Measurements from ENCODE around the gene MAP3K10.

GRCh38 chr19:40238775-40239174, 47.5 kb downstream of the MAP3K10 start:
- TF ChIP-seq, protein P1, sequence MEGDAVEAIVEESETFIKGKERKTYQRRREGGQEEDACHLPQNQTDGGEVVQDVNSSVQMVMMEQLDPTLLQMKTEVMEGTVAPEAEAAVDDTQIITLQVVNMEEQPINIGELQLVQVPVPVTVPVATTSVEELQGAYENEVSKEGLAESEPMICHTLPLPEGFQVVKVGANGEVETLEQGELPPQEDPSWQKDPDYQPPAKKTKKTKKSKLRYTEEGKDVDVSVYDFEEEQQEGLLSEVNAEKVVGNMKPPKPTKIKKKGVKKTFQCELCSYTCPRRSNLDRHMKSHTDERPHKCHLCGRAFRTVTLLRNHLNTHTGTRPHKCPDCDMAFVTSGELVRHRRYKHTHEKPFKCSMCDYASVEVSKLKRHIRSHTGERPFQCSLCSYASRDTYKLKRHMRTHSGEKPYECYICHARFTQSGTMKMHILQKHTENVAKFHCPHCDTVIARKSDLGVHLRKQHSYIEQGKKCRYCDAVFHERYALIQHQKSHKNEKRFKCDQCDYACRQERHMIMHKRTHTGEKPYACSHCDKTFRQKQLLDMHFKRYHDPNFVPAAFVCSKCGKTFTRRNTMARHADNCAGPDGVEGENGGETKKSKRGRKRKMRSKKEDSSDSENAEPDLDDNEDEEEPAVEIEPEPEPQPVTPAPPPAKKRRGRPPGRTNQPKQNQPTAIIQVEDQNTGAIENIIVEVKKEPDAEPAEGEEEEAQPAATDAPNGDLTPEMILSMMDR (IDR thresholded peaks at IDR 0.05) = no peak
- TF ChIP-seq SMC3 (IDR thresholded peaks at IDR 0.05; ENCODE audit: low read depth, low read length) = no peak
- TF ChIP-seq RAD21 (IDR thresholded peaks at IDR 0.05; ENCODE audit: low read length) = no peak
- TF ChIP-seq FOXM1 (IDR thresholded peaks at IDR 0.05; ENCODE audit: low read depth) = no peak
- no peak for TF ChIP-seq MAX (IDR thresholded peaks at IDR 0.05; ENCODE audit: low read depth)
- TF ChIP-seq TAF1 (IDR thresholded peaks at IDR 0.05; ENCODE audit: borderline replicate concordance, low read depth, low read length) = no peak
- no peak for TF ChIP-seq EZH2phosphoT487 (IDR thresholded peaks at IDR 0.05; ENCODE audit: borderline replicate concordance, low read depth)
- no peak for TF ChIP-seq EP300 (IDR thresholded peaks at IDR 0.05; ENCODE audit: borderline replicate concordance in 1 of 2, low read depth in 1 of 2, low read length in 1 of 2)
- no peak for TF ChIP-seq GABPA (IDR thresholded peaks at IDR 0.05; ENCODE audit: low read depth)
- TF ChIP-seq, protein P2, sequence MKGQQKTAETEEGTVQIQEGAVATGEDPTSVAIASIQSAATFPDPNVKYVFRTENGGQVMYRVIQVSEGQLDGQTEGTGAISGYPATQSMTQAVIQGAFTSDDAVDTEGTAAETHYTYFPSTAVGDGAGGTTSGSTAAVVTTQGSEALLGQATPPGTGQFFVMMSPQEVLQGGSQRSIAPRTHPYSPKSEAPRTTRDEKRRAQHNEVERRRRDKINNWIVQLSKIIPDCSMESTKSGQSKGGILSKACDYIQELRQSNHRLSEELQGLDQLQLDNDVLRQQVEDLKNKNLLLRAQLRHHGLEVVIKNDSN (IDR thresholded peaks at IDR 0.05; ENCODE audit: borderline replicate concordance, low read depth) = no peak
- no peak for TF ChIP-seq YY1 (IDR thresholded peaks at IDR 0.05; ENCODE audit: low read depth)
- no peak for TF ChIP-seq RCOR1 (IDR thresholded peaks at IDR 0.05; ENCODE audit: low read length)
- TF ChIP-seq, protein P3, sequence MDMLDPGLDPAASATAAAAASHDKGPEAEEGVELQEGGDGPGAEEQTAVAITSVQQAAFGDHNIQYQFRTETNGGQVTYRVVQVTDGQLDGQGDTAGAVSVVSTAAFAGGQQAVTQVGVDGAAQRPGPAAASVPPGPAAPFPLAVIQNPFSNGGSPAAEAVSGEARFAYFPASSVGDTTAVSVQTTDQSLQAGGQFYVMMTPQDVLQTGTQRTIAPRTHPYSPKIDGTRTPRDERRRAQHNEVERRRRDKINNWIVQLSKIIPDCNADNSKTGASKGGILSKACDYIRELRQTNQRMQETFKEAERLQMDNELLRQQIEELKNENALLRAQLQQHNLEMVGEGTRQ (IDR thresholded peaks at IDR 0.05; ENCODE audit: borderline replicate concordance, low read depth, low read length) = no peak

Data from SK-N-SH (cell line).